PFSK-1 (cell line): ENCODE data around the gene GNL1.

ENCODE experiments used
- POLR2AphosphoS5 ChIP-seq: IDR thresholded peaks from 2 replicates; pipeline ENCODE4 v1.6.1; 2012; ENCODE audit warnings: low read depth, mild to moderate bottlenecking, control low read depth, low read length, moderate library complexity
- SIN3A ChIP-seq: IDR thresholded peaks from 2 replicates; pipeline ENCODE4 v1.6.1; 2012; ENCODE audit warnings: mild to moderate bottlenecking, low read length, moderate library complexity, borderline replicate concordance; ENCODE audit not compliant: insufficient read depth
- TF ChIP-seq, protein P1 (sequence below), 2 experiments: IDR thresholded peaks; 2 replicates each; pipeline versions ENCODE4 v1.6.1 to v1.8.0; 2011 to 2012; ENCODE audit warnings: low read depth in 2 of 2, low read length in 2 of 2, control low read depth in 1 of 2, inconsistent platforms in 1 of 2, mild to moderate bottlenecking in 1 of 2, moderate library complexity in 1 of 2; ENCODE audit not compliant: insufficient read depth in 1 of 2

- no peak; the same call in none of the 2 replicates for TF ChIP-seq POLR2AphosphoS5
- TF ChIP-seq, protein P1, sequence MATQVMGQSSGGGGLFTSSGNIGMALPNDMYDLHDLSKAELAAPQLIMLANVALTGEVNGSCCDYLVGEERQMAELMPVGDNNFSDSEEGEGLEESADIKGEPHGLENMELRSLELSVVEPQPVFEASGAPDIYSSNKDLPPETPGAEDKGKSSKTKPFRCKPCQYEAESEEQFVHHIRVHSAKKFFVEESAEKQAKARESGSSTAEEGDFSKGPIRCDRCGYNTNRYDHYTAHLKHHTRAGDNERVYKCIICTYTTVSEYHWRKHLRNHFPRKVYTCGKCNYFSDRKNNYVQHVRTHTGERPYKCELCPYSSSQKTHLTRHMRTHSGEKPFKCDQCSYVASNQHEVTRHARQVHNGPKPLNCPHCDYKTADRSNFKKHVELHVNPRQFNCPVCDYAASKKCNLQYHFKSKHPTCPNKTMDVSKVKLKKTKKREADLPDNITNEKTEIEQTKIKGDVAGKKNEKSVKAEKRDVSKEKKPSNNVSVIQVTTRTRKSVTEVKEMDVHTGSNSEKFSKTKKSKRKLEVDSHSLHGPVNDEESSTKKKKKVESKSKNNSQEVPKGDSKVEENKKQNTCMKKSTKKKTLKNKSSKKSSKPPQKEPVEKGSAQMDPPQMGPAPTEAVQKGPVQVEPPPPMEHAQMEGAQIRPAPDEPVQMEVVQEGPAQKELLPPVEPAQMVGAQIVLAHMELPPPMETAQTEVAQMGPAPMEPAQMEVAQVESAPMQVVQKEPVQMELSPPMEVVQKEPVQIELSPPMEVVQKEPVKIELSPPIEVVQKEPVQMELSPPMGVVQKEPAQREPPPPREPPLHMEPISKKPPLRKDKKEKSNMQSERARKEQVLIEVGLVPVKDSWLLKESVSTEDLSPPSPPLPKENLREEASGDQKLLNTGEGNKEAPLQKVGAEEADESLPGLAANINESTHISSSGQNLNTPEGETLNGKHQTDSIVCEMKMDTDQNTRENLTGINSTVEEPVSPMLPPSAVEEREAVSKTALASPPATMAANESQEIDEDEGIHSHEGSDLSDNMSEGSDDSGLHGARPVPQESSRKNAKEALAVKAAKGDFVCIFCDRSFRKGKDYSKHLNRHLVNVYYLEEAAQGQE (IDR thresholded peaks at IDR 0.05; ENCODE audit: insufficient read depth in 1 of 2, low read depth in 2 of 2, low read length in 2 of 2): no peak
- TF ChIP-seq SIN3A: no peak
Observed at GRCh38 chr6:30601436-30601814, 45.1 kb upstream of the GNL1 start.
